Measurements from ENCODE around the gene SPP1.

GRCh38 chr4:88021824-88022223, 46.3 kb downstream of the SPP1 start:
- TF ChIP-seq CTCF (IDR thresholded peaks at IDR 0.05) (no peak), POLR2A (IDR thresholded peaks at IDR 0.05) (no peak)

Measured in thyroid gland (tissue), 4 donors.